SK-N-SH treated with all-trans-retinoic acid at 6 μM for 48 hours (cell line): Measurements from ENCODE around the gene SORCS2.

Source experiments
- ATAC-seq: fragments of 200-7000 bp; cut with Tn5 transposase; 3 replicates; pipeline ENCODE4 v1.9.1; 2020; ENCODE audit warnings: mild to moderate bottlenecking, moderate library complexity
- ARNTL ChIP-seq: fragments of 450-650 bp; formaldehyde crosslinking; IDR thresholded peaks from 2 replicates; pipeline ENCODE4 v1.5.0; 2020; ENCODE audit warnings: low read depth, mild to moderate bottlenecking, moderate library complexity, borderline replicate concordance
- BACH2 ChIP-seq: fragments of 250-450 bp; sonication (Bioruptor Pico); IDR thresholded peaks from 2 replicates; pipeline ENCODE4 v1.9.0; 2021; ENCODE audit warnings: mild to moderate bottlenecking, borderline replicate concordance
- ESRRG ChIP-seq: fragments of 250-450 bp; sonication (Bioruptor Pico); IDR thresholded peaks from 2 replicates; pipeline ENCODE4 v1.6.1; 2021; ENCODE audit warnings: mild to moderate bottlenecking
- GLIS3 ChIP-seq: fragments of 250-450 bp; sonication (Bioruptor Pico); IDR thresholded peaks from 2 replicates; pipeline ENCODE4 v1.5.0; 2020; ENCODE audit warnings: mild to moderate bottlenecking, moderate library complexity
- OSR1 ChIP-seq: fragments of 250-450 bp; sonication (Bioruptor Pico); IDR thresholded peaks from 2 replicates; pipeline ENCODE4 v1.8.0; 2022; ENCODE audit warnings: moderate library complexity, mild to moderate bottlenecking, inconsistent platforms
- PPARA ChIP-seq: fragments of 250-450 bp; sonication (Bioruptor Pico); IDR thresholded peaks from 2 replicates; pipeline ENCODE4 v1.5.0; 2020; ENCODE audit warnings: mild to moderate bottlenecking, borderline replicate concordance
- RARB ChIP-seq: fragments of 250-450 bp; sonication (Bioruptor Pico); IDR thresholded peaks from 2 replicates; pipeline ENCODE4 v1.8.0; 2021; ENCODE audit warnings: mild to moderate bottlenecking, moderate library complexity
- TCF4 ChIP-seq: fragments of 250-450 bp; sonication (Bioruptor Pico); IDR thresholded peaks from 2 replicates; pipeline ENCODE4 v1.8.0; 2021; ENCODE audit warnings: mild to moderate bottlenecking, moderate library complexity, borderline replicate concordance
- TOX ChIP-seq: fragments of 250-450 bp; sonication (Bioruptor Pico); IDR thresholded peaks from 2 replicates; pipeline ENCODE4 v1.8.0; 2021; ENCODE audit warnings: mild to moderate bottlenecking, moderate library complexity, borderline replicate concordance
- ZC3H10 ChIP-seq: fragments of 250-450 bp; sonication (Bioruptor Pico); IDR thresholded peaks from 2 replicates; pipeline ENCODE4 v1.5.1; 2021; ENCODE audit warnings: mild to moderate bottlenecking, moderate library complexity
- ZFP3 ChIP-seq: fragments of 250-450 bp; sonication (Bioruptor Pico); IDR thresholded peaks from 2 replicates; pipeline ENCODE4 v1.5.0; 2020; ENCODE audit warnings: mild to moderate bottlenecking, moderate library complexity
- ZNF8 ChIP-seq: fragments of 450-650 bp; formaldehyde crosslinking; IDR thresholded peaks from 2 replicates; pipeline ENCODE4 v1.5.0; 2020; ENCODE audit warnings: mild to moderate bottlenecking, moderate library complexity
- TF ChIP-seq, protein P1 (sequence below): fragments of 250-450 bp; sonication (Bioruptor Pico); IDR thresholded peaks from 2 replicates; pipeline ENCODE4 v1.5.0; 2020; ENCODE audit warnings: mild to moderate bottlenecking, moderate library complexity
- TF ChIP-seq, protein P2 (sequence below): fragments of 250-450 bp; sonication (Bioruptor Pico); IDR thresholded peaks from 2 replicates; pipeline ENCODE4 v1.8.0; 2020; ENCODE audit warnings: mild to moderate bottlenecking, moderate library complexity, borderline replicate concordance
- TF ChIP-seq, protein P3 (sequence below): fragments of 250-450 bp; sonication (Bioruptor Pico); IDR thresholded peaks from 2 replicates; pipeline ENCODE4 v1.5.1; 2021; ENCODE audit warnings: mild to moderate bottlenecking, moderate library complexity
- TF ChIP-seq, protein P4 (sequence below): fragments of 250-450 bp; sonication (Bioruptor Pico); IDR thresholded peaks from 2 replicates; pipeline ENCODE4 v1.8.0; 2021; ENCODE audit warnings: low read depth, mild to moderate bottlenecking, moderate library complexity, borderline replicate concordance
- TF ChIP-seq, protein P5 (sequence below): fragments of 250-450 bp; sonication (Bioruptor Pico); IDR thresholded peaks from 2 replicates; pipeline ENCODE4 v1.5.1; 2020; ENCODE audit warnings: low read depth, mild to moderate bottlenecking, moderate library complexity

SORCS2 gene

DNA sequence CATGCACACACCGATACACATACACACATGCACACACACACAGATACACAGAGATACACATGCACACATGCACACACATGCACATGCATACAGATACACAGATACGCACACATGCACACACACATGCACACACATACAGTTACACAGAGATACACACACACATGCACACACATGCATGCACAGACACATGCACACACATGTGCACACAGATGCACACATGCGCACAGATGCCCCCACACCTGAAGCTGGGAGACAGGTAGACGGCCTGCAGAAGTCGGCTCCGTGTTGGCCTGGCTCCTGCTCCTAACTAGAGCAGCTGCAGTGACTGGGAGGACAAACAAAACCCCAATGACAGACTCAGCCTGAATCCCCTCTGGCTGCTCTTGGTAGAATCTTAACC is 195.6 kb downstream of the SORCS2 start:
- TF ChIP-seq OSR1 (CRISPR knock-in tag) (no peak), ARNTL (CRISPR knock-in tag) (no peak), GLIS3 (no peak), ZC3H10 (no peak), TCF4 (CRISPR knock-in tag) (no peak), BACH2 (no peak), TOX (no peak), ESRRG (CRISPR knock-in tag) (no peak), PPARA (no peak), ZFP3 (CRISPR knock-in tag) (no peak)
- TF ChIP-seq, protein P1, sequence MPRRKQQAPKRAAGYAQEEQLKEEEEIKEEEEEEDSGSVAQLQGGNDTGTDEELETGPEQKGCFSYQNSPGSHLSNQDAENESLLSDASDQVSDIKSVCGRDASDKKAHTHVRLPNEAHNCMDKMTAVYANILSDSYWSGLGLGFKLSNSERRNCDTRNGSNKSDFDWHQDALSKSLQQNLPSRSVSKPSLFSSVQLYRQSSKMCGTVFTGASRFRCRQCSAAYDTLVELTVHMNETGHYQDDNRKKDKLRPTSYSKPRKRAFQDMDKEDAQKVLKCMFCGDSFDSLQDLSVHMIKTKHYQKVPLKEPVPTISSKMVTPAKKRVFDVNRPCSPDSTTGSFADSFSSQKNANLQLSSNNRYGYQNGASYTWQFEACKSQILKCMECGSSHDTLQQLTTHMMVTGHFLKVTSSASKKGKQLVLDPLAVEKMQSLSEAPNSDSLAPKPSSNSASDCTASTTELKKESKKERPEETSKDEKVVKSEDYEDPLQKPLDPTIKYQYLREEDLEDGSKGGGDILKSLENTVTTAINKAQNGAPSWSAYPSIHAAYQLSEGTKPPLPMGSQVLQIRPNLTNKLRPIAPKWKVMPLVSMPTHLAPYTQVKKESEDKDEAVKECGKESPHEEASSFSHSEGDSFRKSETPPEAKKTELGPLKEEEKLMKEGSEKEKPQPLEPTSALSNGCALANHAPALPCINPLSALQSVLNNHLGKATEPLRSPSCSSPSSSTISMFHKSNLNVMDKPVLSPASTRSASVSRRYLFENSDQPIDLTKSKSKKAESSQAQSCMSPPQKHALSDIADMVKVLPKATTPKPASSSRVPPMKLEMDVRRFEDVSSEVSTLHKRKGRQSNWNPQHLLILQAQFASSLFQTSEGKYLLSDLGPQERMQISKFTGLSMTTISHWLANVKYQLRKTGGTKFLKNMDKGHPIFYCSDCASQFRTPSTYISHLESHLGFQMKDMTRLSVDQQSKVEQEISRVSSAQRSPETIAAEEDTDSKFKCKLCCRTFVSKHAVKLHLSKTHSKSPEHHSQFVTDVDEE = no peak
- TF ChIP-seq, protein P2, sequence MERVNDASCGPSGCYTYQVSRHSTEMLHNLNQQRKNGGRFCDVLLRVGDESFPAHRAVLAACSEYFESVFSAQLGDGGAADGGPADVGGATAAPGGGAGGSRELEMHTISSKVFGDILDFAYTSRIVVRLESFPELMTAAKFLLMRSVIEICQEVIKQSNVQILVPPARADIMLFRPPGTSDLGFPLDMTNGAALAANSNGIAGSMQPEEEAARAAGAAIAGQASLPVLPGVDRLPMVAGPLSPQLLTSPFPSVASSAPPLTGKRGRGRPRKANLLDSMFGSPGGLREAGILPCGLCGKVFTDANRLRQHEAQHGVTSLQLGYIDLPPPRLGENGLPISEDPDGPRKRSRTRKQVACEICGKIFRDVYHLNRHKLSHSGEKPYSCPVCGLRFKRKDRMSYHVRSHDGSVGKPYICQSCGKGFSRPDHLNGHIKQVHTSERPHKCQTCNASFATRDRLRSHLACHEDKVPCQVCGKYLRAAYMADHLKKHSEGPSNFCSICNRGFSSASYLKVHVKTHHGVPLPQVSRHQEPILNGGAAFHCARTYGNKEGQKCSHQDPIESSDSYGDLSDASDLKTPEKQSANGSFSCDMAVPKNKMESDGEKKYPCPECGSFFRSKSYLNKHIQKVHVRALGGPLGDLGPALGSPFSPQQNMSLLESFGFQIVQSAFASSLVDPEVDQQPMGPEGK = no peak
- TF ChIP-seq, protein P3, sequence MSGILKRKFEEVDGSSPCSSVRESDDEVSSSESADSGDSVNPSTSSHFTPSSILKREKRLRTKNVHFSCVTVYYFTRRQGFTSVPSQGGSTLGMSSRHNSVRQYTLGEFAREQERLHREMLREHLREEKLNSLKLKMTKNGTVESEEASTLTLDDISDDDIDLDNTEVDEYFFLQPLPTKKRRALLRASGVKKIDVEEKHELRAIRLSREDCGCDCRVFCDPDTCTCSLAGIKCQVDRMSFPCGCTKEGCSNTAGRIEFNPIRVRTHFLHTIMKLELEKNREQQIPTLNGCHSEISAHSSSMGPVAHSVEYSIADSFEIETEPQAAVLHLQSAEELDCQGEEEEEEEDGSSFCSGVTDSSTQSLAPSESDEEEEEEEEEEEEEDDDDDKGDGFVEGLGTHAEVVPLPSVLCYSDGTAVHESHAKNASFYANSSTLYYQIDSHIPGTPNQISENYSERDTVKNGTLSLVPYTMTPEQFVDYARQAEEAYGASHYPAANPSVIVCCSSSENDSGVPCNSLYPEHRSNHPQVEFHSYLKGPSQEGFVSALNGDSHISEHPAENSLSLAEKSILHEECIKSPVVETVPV (CRISPR knock-in tag) = no peak
- TF ChIP-seq, protein P4, sequence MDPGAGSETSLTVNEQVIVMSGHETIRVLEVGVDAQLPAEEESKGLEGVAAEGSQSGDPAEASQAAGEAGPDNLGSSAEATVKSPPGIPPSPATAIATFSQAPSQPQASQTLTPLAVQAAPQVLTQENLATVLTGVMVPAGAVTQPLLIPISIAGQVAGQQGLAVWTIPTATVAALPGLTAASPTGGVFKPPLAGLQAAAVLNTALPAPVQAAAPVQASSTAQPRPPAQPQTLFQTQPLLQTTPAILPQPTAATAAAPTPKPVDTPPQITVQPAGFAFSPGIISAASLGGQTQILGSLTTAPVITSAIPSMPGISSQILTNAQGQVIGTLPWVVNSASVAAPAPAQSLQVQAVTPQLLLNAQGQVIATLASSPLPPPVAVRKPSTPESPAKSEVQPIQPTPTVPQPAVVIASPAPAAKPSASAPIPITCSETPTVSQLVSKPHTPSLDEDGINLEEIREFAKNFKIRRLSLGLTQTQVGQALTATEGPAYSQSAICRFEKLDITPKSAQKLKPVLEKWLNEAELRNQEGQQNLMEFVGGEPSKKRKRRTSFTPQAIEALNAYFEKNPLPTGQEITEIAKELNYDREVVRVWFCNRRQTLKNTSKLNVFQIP (CRISPR knock-in tag) = no peak
- TF ChIP-seq, protein P5, sequence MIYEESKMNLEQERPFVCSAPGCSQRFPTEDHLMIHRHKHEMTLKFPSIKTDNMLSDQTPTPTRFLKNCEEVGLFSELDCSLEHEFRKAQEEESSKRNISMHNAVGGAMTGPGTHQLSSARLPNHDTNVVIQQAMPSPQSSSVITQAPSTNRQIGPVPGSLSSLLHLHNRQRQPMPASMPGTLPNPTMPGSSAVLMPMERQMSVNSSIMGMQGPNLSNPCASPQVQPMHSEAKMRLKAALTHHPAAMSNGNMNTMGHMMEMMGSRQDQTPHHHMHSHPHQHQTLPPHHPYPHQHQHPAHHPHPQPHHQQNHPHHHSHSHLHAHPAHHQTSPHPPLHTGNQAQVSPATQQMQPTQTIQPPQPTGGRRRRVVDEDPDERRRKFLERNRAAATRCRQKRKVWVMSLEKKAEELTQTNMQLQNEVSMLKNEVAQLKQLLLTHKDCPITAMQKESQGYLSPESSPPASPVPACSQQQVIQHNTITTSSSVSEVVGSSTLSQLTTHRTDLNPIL (CRISPR knock-in tag) = no peak
- no peak for ATAC-seq

DNA sequence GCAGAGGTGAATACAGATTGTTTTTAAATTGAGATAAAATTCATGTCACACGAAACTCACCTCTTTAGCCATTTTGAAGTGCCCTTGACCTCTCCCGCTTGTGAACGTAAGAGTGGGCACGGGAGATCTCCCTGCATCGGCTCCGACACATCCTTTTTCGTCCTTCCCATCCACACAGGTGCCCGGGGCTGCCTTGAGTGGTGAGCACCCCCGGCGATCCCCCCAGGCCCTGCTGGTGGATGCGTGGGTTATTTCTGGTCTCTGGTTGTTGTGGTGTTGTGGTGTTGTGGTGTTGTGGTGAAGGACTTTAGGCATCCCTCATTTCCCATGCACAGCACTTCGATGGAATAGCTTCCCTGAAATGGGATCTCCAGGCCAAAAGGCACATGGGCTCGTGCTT is 196.3 kb downstream of the SORCS2 start:
- no peak for TF ChIP-seq TOX
- TF ChIP-seq, protein P4 (CRISPR knock-in tag) = no peak
- no peak for TF ChIP-seq BACH2
- TF ChIP-seq, protein P3 (CRISPR knock-in tag) = no peak
- TF ChIP-seq ESRRG (CRISPR knock-in tag) = no peak
- TF ChIP-seq ZC3H10 = no peak
- no peak for TF ChIP-seq RARB (CRISPR knock-in tag)
- TF ChIP-seq, protein P1 = no peak
- TF ChIP-seq, protein P5 (CRISPR knock-in tag) = no peak
- TF ChIP-seq TCF4 (CRISPR knock-in tag) = no peak
- TF ChIP-seq ZNF8 (CRISPR knock-in tag) = no peak
- no peak for ATAC-seq
